K562 (cell line): ENCODE data around the gene PGAM2. TPM values are rescaled to one million over a fixed set of nuclear protein-coding genes. Genes with fewer than 3 reads are reported as not detected.

ENCODE experiments used
- CREBBP ChIP-seq: IDR thresholded peaks from one replicate; pipeline ENCODE4 v1.6.1; 2012; ENCODE audit warnings: low read depth, mild to moderate bottlenecking, control low read depth, inconsistent platforms, low read length
- ELF4 ChIP-seq: fragments of 450-650 bp; formaldehyde crosslinking; IDR thresholded peaks from 2 replicates; pipeline ENCODE4 v1.4.0; 2022; ENCODE audit warnings: missing genetic modification characterization
- ELK3 ChIP-seq: fragments of 450-650 bp; formaldehyde crosslinking; IDR thresholded peaks from 2 replicates; pipeline ENCODE4 v1.4.0; 2020; ENCODE audit warnings: mild to moderate bottlenecking
- GABPB2 ChIP-seq: fragments of 250-450 bp; sonication (Bioruptor Pico); conservative IDR thresholded peaks from 2 replicates; pipeline ENCODE4 v1.5.1; 2021; ENCODE audit warnings: mild to moderate bottlenecking
- JUNB ChIP-seq: fragments of 450-650 bp; formaldehyde crosslinking; conservative IDR thresholded peaks from 2 replicates; pipeline ENCODE4 v1.4.0; 2020; ENCODE audit warnings: mild to moderate bottlenecking
- MTF1 ChIP-seq: fragments of 250-450 bp; sonication (Bioruptor Pico); IDR thresholded peaks from 2 replicates; pipeline ENCODE4 v1.9.0; 2021; ENCODE audit warnings: moderate library complexity, mild to moderate bottlenecking, inconsistent platforms, borderline replicate concordance
- SRSF7 ChIP-seq: fragments of 200-400 bp; formaldehyde crosslinking; optimal IDR thresholded peaks from 2 replicates; pipeline ENCODE3; 2017; ENCODE audit warnings: mild to moderate bottlenecking, low read depth, low read length
- ZFX ChIP-seq: sonication (generic); formaldehyde crosslinking; IDR thresholded peaks from 2 replicates; pipeline ENCODE4 v1.8.0; 2022; ENCODE audit warnings: mild to moderate bottlenecking, missing genetic modification reagents, moderate library complexity
- ZNF274 ChIP-seq: IDR thresholded peaks from 2 replicates; pipeline ENCODE4 v1.6.1; 2011; ENCODE audit warnings: low read depth, mild to moderate bottlenecking, low read length, moderate library complexity, borderline replicate concordance
- ZNF436 ChIP-seq: fragments of 250-450, 450-650 bp; sonication (Bioruptor Pico); formaldehyde crosslinking; IDR thresholded peaks from 2 replicates; pipeline ENCODE4 v1.7.0; 2020; ENCODE audit warnings: mild to moderate bottlenecking
- ZNF561 ChIP-seq: fragments of 450-650 bp; formaldehyde crosslinking; conservative IDR thresholded peaks from 2 replicates; pipeline ENCODE4 v1.4.0; 2020; ENCODE audit warnings: mild to moderate bottlenecking, moderate library complexity
- ZNF668 ChIP-seq: fragments of 250-450 bp; sonication (Bioruptor Pico); IDR thresholded peaks from 2 replicates; pipeline ENCODE4 v1.8.0; 2022; ENCODE audit warnings: mild to moderate bottlenecking, inconsistent platforms
- polyA plus RNA-seq, 8 experiments: library from polyadenylated mRNA; depleted of rRNA in 4 of 8; stranded (reverse) in 5 of 8; unstranded in 3 of 8; fragments of >200 nt; fragmentation: Nextera tagmentation in 2 of 8; fragmentation: Illumina TruSeq in 1 of 8; extraction: Ambion mirVana in 2 of 8; extraction: Trizol in 1 of 8; gene quantifications; 2 replicates each; pipeline versions ENCODE4 v1.2.1 to v1.2.3, GENCODE V29; 2011 to 2014; ENCODE audit warnings: inconsistent platforms in 1 of 8, missing spikeins in 1 of 8
- total RNA-seq, 7 experiments: library from RNA; depleted of rRNA in 6 of 7; stranded (reverse); fragments of >200 nt in 6 of 7; fragmentation: Illumina TruSeq in 2 of 7; extraction: Trizol in 2 of 7; gene quantifications; 2 replicates each; pipeline versions ENCODE4 v1.2.1 to v1.2.3, GENCODE V29; 2011 to 2021; ENCODE audit warnings: low replicate concordance in 1 of 7
- TF ChIP-seq, protein P1 (sequence below): fragments of 450-650 bp; formaldehyde crosslinking; conservative IDR thresholded peaks from 2 replicates; pipeline ENCODE4 v1.4.0; 2022; ENCODE audit warnings: mild to moderate bottlenecking, missing genetic modification characterization

Gene PGAM2
- total and polyA plus RNA-seq, 9 of the 15 experiments (the other 6 are each of a cell fraction or from before 2014, with no cell fraction given) = not detected

DNA sequence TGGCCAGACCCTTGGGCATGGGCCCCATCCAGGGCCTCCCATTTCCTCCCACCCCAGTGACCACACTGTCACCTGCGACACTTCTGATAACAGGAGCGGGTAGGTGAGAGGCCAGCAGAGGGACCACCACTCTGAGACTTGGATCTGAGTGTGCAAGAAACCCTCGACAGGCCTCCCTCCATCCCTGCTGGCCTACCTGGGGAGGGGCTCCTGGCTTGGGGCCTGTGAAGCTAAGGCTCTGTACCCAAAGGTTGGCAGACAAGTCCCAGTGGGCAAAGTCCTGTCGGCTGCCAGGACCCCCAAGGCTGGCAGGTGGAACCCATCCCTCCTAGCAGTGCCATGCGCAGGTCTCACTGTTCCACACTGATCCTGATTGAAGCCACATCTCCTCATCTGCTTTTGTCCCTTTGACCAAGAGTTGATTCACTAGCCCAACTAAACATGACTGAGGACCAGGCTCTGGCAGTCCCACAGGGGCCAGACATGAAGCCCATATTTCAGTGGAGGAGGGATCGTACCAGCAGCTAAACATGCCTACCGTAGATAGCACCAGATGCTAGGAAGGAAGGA lies 1.2 kb upstream of the PGAM2 start (continued):
- TF ChIP-seq, protein P1, sequence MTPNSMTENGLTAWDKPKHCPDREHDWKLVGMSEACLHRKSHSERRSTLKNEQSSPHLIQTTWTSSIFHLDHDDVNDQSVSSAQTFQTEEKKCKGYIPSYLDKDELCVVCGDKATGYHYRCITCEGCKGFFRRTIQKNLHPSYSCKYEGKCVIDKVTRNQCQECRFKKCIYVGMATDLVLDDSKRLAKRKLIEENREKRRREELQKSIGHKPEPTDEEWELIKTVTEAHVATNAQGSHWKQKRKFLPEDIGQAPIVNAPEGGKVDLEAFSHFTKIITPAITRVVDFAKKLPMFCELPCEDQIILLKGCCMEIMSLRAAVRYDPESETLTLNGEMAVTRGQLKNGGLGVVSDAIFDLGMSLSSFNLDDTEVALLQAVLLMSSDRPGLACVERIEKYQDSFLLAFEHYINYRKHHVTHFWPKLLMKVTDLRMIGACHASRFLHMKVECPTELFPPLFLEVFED = 0 out of 2 replicates have a peak, but pooled peaks have one; percentile 34
- TF ChIP-seq ZNF668 (CRISPR knock-in tag) (no peak), SRSF7 (no peak), JUNB (CRISPR knock-in tag) (no peak), ELF4 (CRISPR knock-in tag) (no peak), ELK3 (CRISPR knock-in tag) (no peak), ZFX (CRISPR knock-in tag) (no peak), ZNF561 (CRISPR knock-in tag) (0 out of 2 replicates have a peak, but pooled peaks have one; percentile 4), ZNF274 (no peak), MTF1 (no peak), ZNF436 (no peak), CREBBP (no peak), GABPB2 (CRISPR knock-in tag) (no peak)
